Activated CD4-positive, CD25-positive, alpha-beta regulatory T cell treated with anti-CD3 and anti-CD28 coated beads, Interleukin-2, amount 50 U/mL, for 72 hours (primary cell): ENCODE measurements around the gene COX8C.
"Not testable (repeated sequence)": the region's sequence is repeated elsewhere in the genome, so short reads cannot be mapped to it uniquely, and the experiment has no call there.

Experiments
- DNase-seq: peaks from one replicate; pipeline ENCODE4 v3.0.0; 2021

The COX8C gene

GRCh38 chr14:93375673-93376156 lies 28.7 kb downstream of the COX8C start:
- DNase-seq, result no peak

GRCh38 chr14:93379831-93380230 lies 32.8 kb downstream of the COX8C start:
- no peak for DNase-seq

- DNase-seq, result no peak
Observed at GRCh38 chr14:93381644-93382043, 34.7 kb downstream of the COX8C start.

GRCh38 chr14:93384256-93384655 lies 37.3 kb downstream of the COX8C start:
- not testable (repeated sequence) for DNase-seq

- DNase-seq, result no peak
Observed at GRCh38 chr14:93395231-93395630, 48.2 kb downstream of the COX8C start.

GRCh38 chr14:93396456-93396855 lies 49.5 kb downstream of the COX8C start:
- no peak for DNase-seq
